ENCODE data around the gene PHIP. TPM values are rescaled to one million over a fixed set of nuclear protein-coding genes. Genes with fewer than 3 reads are reported as not detected.
"Not testable (repeated sequence)": the region's sequence is repeated elsewhere in the genome, so short reads cannot be mapped to it uniquely, and the experiment has no call there.

The PHIP gene
- total RNA-seq, 1 experiment from 2014 or later, result 53.6 TPM

- Histone ChIP-seq H3K23me2 (ENCODE audit: insufficient read length, low read depth, low read length, poor library complexity, severe bottlenecking) (no peaks in the 10 kb centered on the region), H3K56ac (ENCODE audit: insufficient read length, low read depth, low read length) (no peak overlapping the region), H3K18ac (ENCODE audit: insufficient read length, low read depth, low read length) (no peak overlapping the region), H2AFZ (ENCODE audit: low read length) (no peak overlapping the region), H3K23ac (ENCODE audit: insufficient read length, low read depth, low read length) (no peak overlapping the region), H2BK120ac (ENCODE audit: low read depth, low read length, poor library complexity, severe bottlenecking) (no peak overlapping the region), H3K4ac (ENCODE audit: low read depth, low read length) (no peak overlapping the region), H4K91ac (ENCODE audit: insufficient read length, low read depth, low read length) (no peak overlapping the region), H3K79me1 (ENCODE audit: insufficient read depth, low read depth, low read length, poor library complexity, severe bottlenecking) (no peaks in the 10 kb centered on the region), H4K5ac (ENCODE audit: insufficient read length, low read depth, low read length) (no peak overlapping the region), H3K9me3 (ENCODE audit: control insufficient read depth, low read depth, low read length) (no peaks in the 10 kb centered on the region), H4K8ac (replicated peaks; ENCODE audit: insufficient read length, low read depth, low read length) (no peak overlapping the region), H4K20me1 (ENCODE audit: control insufficient read depth, insufficient read depth, insufficient read length) (no peaks in the 10 kb centered on the region), H3K27ac (ENCODE audit: insufficient read length, low read depth, low read length) (no peak overlapping the region), H2BK12ac (ENCODE audit: insufficient read length, low read depth, low read length) (no peak overlapping the region), H2BK20ac (ENCODE audit: low read depth, low read length, poor library complexity, severe bottlenecking) (no peak overlapping the region), H3K14ac (ENCODE audit: insufficient read depth, low read length) (no peak overlapping the region), H3K4me2 (ENCODE audit: insufficient read depth, insufficient read length, low read length) (no peak overlapping the region), H3K9ac (ENCODE audit: extremely low read depth, insufficient read length, low read length) (no peak overlapping the region), H3T11ph (ENCODE audit: low read length) (no peak overlapping the region), H3K27me3 (ENCODE audit: insufficient read depth, low read length) (no peaks in the 10 kb centered on the region), H3K79me2 (ENCODE audit: insufficient read depth, low read length) (no peaks in the 10 kb centered on the region), H2BK15ac (ENCODE audit: low read depth, low read length) (no peak overlapping the region), H3K4me1 (ENCODE audit: insufficient read depth, low read length) (no peaks in the 10 kb centered on the region), H2BK5ac (ENCODE audit: insufficient read length, low read length) (no peak overlapping the region), H2AK5ac (ENCODE audit: insufficient read length, low read length) (no peak overlapping the region)
- WGBS (ENCODE audit: extremely low coverage, insufficient read length, low lambda C conversion rate), result no CpG with 5 or more reads among the region's 3 CpGs
- H3K36me3 Mint-ChIP-seq (ENCODE audit: insufficient read depth in 1 of 3, low read depth in 3 of 3), result peaks cover 2 to 20% (median 20%) of the 10 kb centered on the region in 3 experiments; a peak in 5 of 7 replicates
- H3K27ac Mint-ChIP-seq, result no peak overlapping the region
- no peak for TF ChIP-seq CTCF (conservative IDR thresholded peaks at IDR 0.05)
- DNase-seq, result no peak
- no peaks in the 10 kb centered on the region; the same call in none of the 2 replicates for H3K27me3 Mint-ChIP-seq (ENCODE audit: low read depth)
- H3K9me3 Mint-ChIP-seq, result peaks cover 15 to 34% of the 10 kb centered on the region in 2 experiments; a peak in 4 of 5 replicates
- H3K4me1 Mint-ChIP-seq, result no peaks in the 10 kb centered on the region
- H3K4me3 Mint-ChIP-seq, result no peak overlapping the region
Measured at GRCh38 chr6:78925317-78925716, 152.7 kb downstream of the PHIP start.

GRCh38 chr6:78921168-78921567 lies 156.9 kb downstream of the PHIP start:
- not testable (repeated sequence) for H3K14ac ChIP-seq (ENCODE audit: insufficient read depth, low read length); H3K4me3 Mint-ChIP-seq; H2AK5ac ChIP-seq (ENCODE audit: insufficient read length, low read length); H3K23me2 ChIP-seq (ENCODE audit: insufficient read length, low read depth, low read length, poor library complexity, severe bottlenecking); H3K79me2 ChIP-seq (ENCODE audit: insufficient read depth, low read length); H3K18ac ChIP-seq (ENCODE audit: insufficient read length, low read depth, low read length); H3K27me3 Mint-ChIP-seq (ENCODE audit: low read depth); H4K8ac ChIP-seq (replicated peaks; ENCODE audit: insufficient read length, low read depth, low read length); H3K9ac ChIP-seq (ENCODE audit: extremely low read depth, insufficient read length, low read length); H3K56ac ChIP-seq (ENCODE audit: insufficient read length, low read depth, low read length); H3T11ph ChIP-seq (ENCODE audit: low read length); H3K27ac Mint-ChIP-seq; H2BK15ac ChIP-seq (ENCODE audit: low read depth, low read length); H2BK5ac ChIP-seq (ENCODE audit: insufficient read length, low read length); H3K4me2 ChIP-seq (ENCODE audit: insufficient read depth, insufficient read length, low read length); H3K79me1 ChIP-seq (ENCODE audit: insufficient read depth, low read depth, low read length, poor library complexity, severe bottlenecking); H2BK12ac ChIP-seq (ENCODE audit: insufficient read length, low read depth, low read length); H3K27ac ChIP-seq (ENCODE audit: insufficient read length, low read depth, low read length); DNase-seq; H4K20me1 ChIP-seq (ENCODE audit: control insufficient read depth, insufficient read depth, insufficient read length); H4K91ac ChIP-seq (ENCODE audit: insufficient read length, low read depth, low read length); H4K5ac ChIP-seq (ENCODE audit: insufficient read length, low read depth, low read length); H3K4me1 Mint-ChIP-seq; H2BK20ac ChIP-seq (ENCODE audit: low read depth, low read length, poor library complexity, severe bottlenecking); H3K9me3 ChIP-seq (ENCODE audit: control insufficient read depth, low read depth, low read length); H2AFZ ChIP-seq (ENCODE audit: low read length); H3K27me3 ChIP-seq (ENCODE audit: insufficient read depth, low read length); H3K23ac ChIP-seq (ENCODE audit: insufficient read length, low read depth, low read length); H3K4me1 ChIP-seq (ENCODE audit: insufficient read depth, low read length); H3K4ac ChIP-seq (ENCODE audit: low read depth, low read length); H2BK120ac ChIP-seq (ENCODE audit: low read depth, low read length, poor library complexity, severe bottlenecking)
- Mint-ChIP-seq H3K9me3 (peaks cover 32 to 51% of the 10 kb centered on the region in 2 experiments), H3K36me3 (ENCODE audit: insufficient read depth in 1 of 3, low read depth in 3 of 3) (peaks cover 9 to 34% (median 30%) of the 10 kb centered on the region in 3 experiments)
- no CpG with 5 or more reads among the region's 10 CpGs for WGBS (ENCODE audit: extremely low coverage, insufficient read length, low lambda C conversion rate)

Data from H9 (cell line).